Fibroblast of skin of back (primary cell): ENCODE measurements around the gene BARX2.

Source experiments
- DNase-seq: peaks from one replicate; pipeline ENCODE4 v3.0.0-alpha.2; 2013

Gene BARX2

GRCh38 chr11:129402206-129403171 is 26.8 kb downstream of the BARX2 start:
- no peak for DNase-seq

- DNase-seq = no peak
These were observed 29.1 kb downstream of the BARX2 start for GRCh38 chr11:129404731-129405130.

GRCh38 chr11:129408865-129409444 is 33.3 kb downstream of the BARX2 start:
- no peak for DNase-seq

- no peak for DNase-seq
These were observed 34.8 kb downstream of the BARX2 start for GRCh38 chr11:129410395-129410960.

- no peak for DNase-seq
These were observed 36.8 kb downstream of the BARX2 start for GRCh38 chr11:129412494-129412893.

GRCh38 chr11:129414144-129414872 is 38.7 kb downstream of the BARX2 start:
- no peak for DNase-seq

GRCh38 chr11:129416080-129416820 is 40.6 kb downstream of the BARX2 start:
- no peak for DNase-seq

- DNase-seq = no peak
These were observed 41.8 kb downstream of the BARX2 start for GRCh38 chr11:129417458-129417857.

- DNase-seq = no peak
These were observed 42.4 kb downstream of the BARX2 start for GRCh38 chr11:129418039-129418438.

- DNase-seq = no peak
These were observed 43.7 kb downstream of the BARX2 start for GRCh38 chr11:129419386-129419785.

- DNase-seq = no peak
These were observed 47.8 kb downstream of the BARX2 start for GRCh38 chr11:129423426-129423825.

- no peak for DNase-seq
These were observed 49.6 kb downstream of the BARX2 start for GRCh38 chr11:129425214-129425613.

GRCh38 chr11:129426038-129426437 is 50.4 kb downstream of the BARX2 start:
- DNase-seq = no peak

GRCh38 chr11:129426776-129427175 is 51.1 kb downstream of the BARX2 start:
- no peak for DNase-seq

- no peak for DNase-seq
These were observed 51.7 kb downstream of the BARX2 start for GRCh38 chr11:129427376-129427775.

GRCh38 chr11:129427816-129428406 is 52.3 kb downstream of the BARX2 start:
- no peak for DNase-seq

GRCh38 chr11:129428557-129428956 is 52.9 kb downstream of the BARX2 start:
- DNase-seq = no peak

GRCh38 chr11:129434641-129435498 is 59.2 kb downstream of the BARX2 start:
- DNase-seq = no peak

- DNase-seq = no peak
These were observed 60.0 kb downstream of the BARX2 start for GRCh38 chr11:129435499-129436245.

GRCh38 chr11:129436573-129436972 is 60.9 kb downstream of the BARX2 start:
- no peak for DNase-seq
